ENCODE measurements around the gene TXNDC17.

DNA sequence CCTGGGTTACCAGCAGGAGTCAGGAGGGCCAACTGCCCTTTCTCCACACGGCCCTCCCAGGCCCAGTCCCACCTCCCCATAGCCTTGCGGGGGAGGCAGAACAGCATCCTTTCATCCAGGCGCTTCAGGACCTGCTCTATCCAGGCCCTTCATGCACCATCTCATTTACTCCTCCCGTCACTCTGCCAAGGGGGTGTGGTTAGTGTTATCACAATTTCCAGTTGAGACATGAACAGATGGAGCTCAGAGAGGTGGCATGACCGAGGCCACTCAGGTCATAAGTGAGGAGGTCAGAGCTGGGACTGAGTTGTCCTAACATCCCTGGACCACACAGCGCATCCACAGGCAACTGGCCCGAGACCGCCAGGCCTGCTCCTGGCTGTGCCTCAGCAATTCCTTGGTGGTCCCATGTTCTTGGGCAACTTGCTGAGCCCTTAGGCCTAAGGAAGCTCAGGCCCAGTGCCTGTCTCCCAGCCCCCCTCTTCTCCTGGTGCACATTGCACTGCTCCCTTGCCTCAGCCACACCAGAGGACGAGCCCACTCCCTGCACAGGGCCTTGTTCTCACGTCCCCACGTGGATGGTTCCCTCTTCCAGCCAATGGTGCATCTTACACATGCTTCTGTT, 34.5 kb downstream of the TXNDC17 start:
- TF ChIP-seq POLR2A (IDR thresholded peaks at IDR 0.05; ENCODE audit: control extremely low read depth in 1 of 2, low read depth in 2 of 2, low read length in 2 of 2): no peak
- no peak for TF ChIP-seq TEAD4 (IDR thresholded peaks at IDR 0.05; ENCODE audit: low read depth, low read length)
- TF ChIP-seq PHF8 (conservative IDR thresholded peaks at IDR 0.05; ENCODE audit: low read depth, low read length): no peak
- TF ChIP-seq POLR2AphosphoS5 (IDR thresholded peaks at IDR 0.05; ENCODE audit: low read depth, low read length): no peak
- no peak for TF ChIP-seq RAD21 (IDR thresholded peaks at IDR 0.05 in 1 of 2, conservative IDR thresholded peaks at IDR 0.05 in 1 of 2; ENCODE audit: low read depth in 2 of 2, low read length in 2 of 2)
- TF ChIP-seq KDM5A (IDR thresholded peaks at IDR 0.05; ENCODE audit: low read length): no peak
- no peak for TF ChIP-seq EP300 (IDR thresholded peaks at IDR 0.05; ENCODE audit: borderline replicate concordance in 1 of 2, low read depth in 2 of 2, low read length in 2 of 2)
- no peak for TF ChIP-seq MAFK (IDR thresholded peaks at IDR 0.05; ENCODE audit: low read depth, low read length)
- no peak for TF ChIP-seq BACH1 (IDR thresholded peaks at IDR 0.05; ENCODE audit: low read length)
- TF ChIP-seq BRCA1 (IDR thresholded peaks at IDR 0.05; ENCODE audit: low read depth, low read length): no peak
